Measurements from ENCODE around the gene ATP11A.
"Not testable (repeated sequence)": the region's sequence is repeated elsewhere in the genome, so short reads cannot be mapped to it uniquely, and the experiment has no call there.

The ATP11A gene

GRCh38 chr13:112779856-112780604 lies 90.2 kb downstream of the ATP11A start:
- peak; percentile 25 for DNase-seq

- peak; percentile 28 for DNase-seq
Measured at GRCh38 chr13:112781287-112781686, 91.4 kb downstream of the ATP11A start.

GRCh38 chr13:112781881-112782361 lies 92.1 kb downstream of the ATP11A start:
- DNase-seq = peak; percentile 12

DNA sequence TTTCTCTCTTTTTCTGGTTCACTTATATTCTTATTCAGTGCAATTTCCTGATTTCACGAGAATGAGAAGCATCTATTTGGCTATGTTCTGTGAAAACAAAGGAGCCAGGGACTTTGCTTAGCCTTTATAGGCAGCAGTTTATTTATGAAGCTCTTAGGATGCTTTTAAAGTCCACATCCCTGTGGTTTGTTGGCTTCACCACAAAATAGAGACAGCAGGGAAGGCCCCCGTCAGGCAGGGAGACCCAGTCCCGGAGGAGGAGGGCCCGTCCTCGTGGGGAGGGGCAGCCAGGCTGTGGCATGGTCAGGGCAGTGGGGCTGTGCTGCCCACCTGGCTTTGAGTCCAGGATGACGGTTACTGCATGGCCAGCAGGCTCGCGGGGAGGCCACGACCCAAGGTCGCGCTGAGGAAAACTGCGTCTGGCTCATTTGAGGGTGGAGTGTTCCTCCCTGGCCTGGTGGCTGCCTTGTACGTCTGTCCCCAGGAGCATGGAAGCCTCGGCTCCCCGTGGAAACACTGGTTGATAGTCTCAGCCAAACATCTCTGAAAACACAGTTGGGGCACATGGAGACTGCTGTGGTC lies 92.7 kb downstream of the ATP11A start:
- DNase-seq = peak; percentile 29

DNA sequence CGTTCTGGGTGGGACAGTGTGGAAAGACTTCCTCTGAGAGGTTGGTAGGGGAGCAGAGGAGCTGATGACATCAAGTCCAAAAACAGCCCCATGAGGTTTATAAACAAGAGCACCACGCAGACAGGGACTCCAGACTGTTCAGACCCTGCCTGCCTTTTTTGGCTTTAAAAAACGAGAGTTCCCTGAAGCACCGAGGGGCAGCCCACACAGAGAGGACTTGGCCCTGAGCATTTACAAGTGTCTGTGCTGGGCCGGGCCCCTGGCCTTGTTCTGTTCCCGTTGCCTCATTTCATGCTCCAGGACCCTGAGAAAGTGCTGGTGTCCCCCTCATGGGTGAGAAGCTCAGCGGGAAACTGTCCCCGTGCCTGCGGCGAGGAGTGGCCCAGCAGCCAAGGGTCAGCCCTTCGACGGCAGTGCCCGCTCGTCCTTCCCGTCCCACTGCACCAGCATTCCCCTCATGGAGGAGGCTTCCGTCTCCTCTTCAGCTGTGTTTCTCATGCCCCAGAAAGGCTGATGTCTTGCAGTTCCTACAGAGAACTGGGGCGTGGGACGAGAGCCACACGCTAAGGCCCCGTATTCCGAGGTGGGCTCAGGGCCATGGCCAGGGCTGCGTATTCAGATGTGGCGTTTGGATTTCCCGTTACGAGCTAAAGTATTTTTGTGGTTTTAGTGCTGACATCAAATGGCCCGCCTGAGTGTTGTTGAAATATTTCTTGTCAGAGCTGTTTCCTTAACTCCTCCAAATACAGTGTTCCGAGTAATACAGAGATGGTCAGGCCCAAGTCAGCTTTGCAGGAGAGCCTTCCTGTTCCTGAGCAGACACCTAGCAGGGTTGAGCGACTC lies 93.5 kb downstream of the ATP11A start:
- peak; percentile 40 for DNase-seq

DNA sequence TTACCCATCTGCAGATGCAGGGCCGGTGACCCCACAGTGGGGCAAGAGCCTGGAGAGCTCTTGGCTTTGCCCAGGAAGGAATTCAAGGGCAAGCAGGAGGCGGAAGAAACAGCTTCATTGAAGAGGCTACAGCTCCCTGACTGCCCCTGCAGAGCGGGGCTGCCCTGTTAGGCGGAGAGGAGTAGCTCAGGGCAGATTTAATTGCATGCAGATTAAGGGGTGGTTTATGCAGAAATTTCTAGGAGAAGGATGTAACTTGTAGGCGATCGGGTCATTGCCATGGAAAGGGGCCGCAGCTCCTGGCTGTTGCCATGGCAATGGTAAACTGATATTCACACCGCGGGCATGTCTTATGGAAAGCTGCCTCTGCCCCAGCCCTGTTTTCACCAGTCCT lies 94.1 kb downstream of the ATP11A start:
- DNase-seq = peak; percentile 30

- DNase-seq = no peak
Measured at GRCh38 chr13:112784811-112785482, 95.1 kb downstream of the ATP11A start.

GRCh38 chr13:112785483-112785856 lies 95.6 kb downstream of the ATP11A start:
- no peak for DNase-seq

DNA sequence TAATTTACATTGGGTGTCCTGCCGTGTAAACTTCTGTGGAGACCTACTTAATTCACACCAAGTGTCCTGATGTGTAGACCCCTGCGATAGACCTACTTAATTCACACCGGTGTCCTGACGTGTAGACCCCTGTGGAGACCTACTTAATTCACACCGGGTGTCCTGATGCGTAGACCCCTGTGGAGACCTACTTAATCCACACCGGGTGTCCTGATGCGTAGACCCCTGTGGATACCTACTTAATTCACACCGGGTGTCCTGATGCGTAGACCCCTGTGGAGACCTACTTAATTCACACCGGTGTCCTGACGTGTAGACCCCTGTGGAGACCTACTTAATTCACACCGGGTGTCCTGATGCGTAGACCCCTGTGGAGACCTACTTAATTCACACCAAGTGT lies 97.0 kb downstream of the ATP11A start:
- not testable (repeated sequence) for DNase-seq

- peak; percentile 15 for DNase-seq
Measured at GRCh38 chr13:112790735-112791641, 101.2 kb downstream of the ATP11A start.

DNA sequence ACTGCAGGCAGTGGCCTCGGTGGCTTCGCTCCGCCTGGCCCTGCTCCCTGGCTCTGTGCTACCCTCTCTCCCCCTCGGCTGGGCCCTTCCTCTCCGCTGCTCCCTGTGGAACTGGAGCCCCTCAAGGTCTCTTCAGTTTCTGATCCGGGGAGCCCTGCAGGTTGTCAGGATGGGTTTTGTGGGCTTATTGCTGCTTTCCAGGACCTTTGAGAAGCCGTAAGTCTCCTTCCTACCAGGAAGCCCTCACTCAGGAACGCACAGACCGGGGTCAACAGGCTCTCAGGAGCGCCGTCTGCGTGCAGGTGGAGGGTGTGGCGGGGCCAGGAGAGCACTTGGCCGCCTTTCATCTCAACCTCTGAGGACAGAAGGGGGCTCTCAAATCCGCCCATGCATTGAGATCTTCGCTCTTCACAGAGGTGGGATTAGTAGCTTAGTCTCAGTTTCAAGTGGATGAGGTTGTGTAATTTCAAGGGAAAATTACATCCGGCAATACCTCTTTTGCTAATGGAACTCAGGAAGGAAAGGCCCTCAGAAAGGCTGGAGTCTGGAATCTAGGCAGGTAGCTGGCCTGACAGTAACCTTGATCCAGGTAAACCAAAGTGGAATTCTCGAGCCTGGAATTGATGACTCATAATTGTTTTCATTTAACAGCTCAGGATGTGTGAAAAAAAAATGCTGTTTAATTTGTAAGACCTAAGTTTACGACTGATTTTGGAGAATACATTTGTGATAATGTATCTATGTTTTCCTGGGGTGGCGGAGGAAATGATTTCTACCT lies 102.0 kb downstream of the ATP11A start:
- no peak for DNase-seq

DNA sequence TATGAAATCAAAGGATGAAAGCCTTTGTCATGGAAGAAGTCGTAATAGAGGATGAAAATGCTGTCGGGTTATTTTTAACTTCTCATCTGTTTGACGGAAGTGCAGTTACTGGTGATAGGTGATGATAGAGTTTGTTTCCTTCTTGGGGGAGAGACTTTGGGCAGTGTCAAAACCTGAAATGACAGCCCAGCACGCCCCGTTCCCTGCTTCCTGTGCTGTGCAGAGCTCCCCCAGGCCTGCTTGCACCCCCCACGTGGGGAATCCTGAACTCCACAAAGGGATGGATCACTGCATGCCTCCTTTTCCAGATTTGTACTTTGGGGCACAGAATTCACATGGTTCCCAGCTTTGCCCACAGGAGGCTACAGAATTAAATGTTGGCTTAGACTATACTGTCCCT lies 102.7 kb downstream of the ATP11A start:
- no peak for DNase-seq

DNA sequence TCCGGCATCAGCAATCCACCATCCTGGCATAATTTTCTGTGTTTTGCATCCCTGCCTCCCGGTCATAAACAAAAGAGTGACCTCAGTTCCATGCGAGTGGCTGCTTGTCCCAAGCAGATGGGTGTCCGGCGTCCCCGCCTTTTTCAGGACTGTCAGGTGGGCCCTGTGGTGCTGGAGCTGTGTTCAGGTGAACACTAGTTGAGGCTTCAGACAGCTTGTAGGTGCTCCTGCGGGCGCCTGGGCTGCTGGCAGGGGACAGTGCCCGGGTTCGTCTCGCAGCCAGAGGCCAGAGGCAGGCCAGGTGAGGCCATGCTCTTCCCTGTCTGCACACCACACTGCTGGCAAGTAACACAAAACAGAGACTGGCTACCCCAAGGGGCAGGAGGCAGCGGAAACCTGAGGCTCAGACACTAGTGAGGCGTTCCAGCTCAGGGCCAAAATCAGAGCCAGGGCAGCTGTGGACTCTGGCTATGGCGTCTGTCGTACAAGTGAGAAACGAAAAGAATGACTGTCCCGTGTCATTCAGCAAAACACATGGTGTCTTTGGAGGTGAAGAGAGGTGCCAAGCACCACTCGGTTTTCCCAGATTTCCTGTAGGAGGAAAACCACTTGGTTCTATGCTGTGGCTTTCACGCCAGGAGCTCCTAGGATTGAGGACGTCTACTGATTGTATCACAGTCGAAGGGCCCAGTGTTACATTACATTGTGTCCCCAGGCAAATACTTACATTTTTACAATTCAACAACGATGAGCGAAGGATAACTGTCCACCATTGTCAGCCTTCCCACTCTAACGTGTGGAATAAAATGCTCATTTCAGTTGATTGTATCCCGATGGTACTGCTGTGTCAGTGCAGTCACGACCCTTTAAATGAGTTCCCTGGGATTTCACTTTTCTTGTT lies 104.0 kb downstream of the ATP11A start:
- DNase-seq = peak; percentile 20

DNA sequence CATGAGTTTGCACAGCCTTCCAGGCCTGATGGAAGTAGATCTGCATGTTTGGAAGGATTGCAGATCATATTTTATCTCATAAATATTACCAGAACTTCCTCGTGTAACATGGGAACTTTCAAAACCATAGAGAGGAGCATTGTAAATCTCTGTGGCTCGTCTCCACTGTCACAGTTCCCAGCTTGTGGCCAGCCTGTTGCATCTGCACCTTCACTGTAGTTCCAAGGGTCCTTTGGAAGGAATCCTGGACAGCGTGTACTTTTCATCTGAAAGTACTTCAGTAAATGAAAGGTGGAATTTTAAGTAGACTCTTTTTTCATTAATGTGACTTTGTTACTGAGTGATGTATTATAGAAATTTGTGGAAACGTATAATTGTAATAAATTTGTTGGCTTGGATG lies 105.4 kb downstream of the ATP11A start:
- no peak for DNase-seq

- DNase-seq = no peak
Measured at GRCh38 chr13:112796190-112796915, 106.5 kb downstream of the ATP11A start.

- no peak for DNase-seq
Measured at GRCh38 chr13:112799394-112799793, 109.6 kb downstream of the ATP11A start.

DNA sequence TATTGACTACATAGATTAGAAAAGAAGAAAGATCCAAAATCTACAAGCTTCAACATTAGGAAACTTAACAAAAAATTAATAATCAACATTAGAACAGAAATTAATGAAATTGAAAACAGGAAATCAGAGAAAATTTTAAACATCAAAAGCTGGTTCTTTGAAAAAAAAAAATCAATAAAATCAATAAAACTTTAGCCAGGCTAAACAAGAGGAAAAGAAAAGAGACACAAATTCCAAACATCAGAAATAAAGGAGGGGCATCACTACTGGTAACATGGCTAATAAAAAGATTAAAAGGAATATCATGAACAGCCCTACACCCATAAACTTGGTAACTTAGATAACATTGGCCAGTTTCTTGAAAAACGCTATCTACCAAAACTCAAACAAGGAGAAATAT lies 110.2 kb downstream of the ATP11A start:
- no peak for DNase-seq

GRCh38 chr13:112800807-112801206 lies 111.0 kb downstream of the ATP11A start:
- not testable (repeated sequence) for DNase-seq

DNA sequence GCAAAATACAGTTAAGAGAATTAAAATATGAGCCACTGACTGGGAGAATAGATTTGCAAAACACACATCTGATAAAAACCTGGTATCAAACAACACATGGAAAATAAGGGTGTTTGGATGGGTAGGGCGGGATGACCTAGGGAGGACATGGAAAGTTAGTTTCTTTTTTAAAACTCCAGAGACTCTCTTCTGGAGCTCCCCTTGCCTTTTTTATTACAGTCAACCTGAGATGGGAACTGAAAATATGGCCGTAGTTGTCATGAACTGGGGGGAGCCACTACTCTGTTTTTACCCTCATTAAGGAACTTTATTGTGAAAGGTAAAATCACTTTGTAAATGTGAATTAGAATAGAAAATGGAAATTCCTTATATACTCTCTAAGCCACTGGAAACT lies 113.0 kb downstream of the ATP11A start:
- no peak for DNase-seq

All from activated CD8-positive, alpha-beta memory T cell treated with anti-CD3 and anti-CD28 coated beads, Interleukin-2, amount 50 U/mL, for 48 hours (primary cell).